ENCODE measurements around the gene CBFA2T3. TPM values are rescaled to one million over a fixed set of nuclear protein-coding genes. Genes with fewer than 3 reads are reported as not detected.

Gene CBFA2T3
- total RNA-seq, 4 donors from 2014 or later = 4.0 to 18.5 (median 5.5) TPM

GRCh38 chr16:88874938-88875599 lies 101.9 kb downstream of the CBFA2T3 start:
- TF ChIP-seq CTCF (IDR thresholded peaks at IDR 0.05) (no peak), POLR2A (IDR thresholded peaks at IDR 0.05) (no peak), EP300 (IDR thresholded peaks at IDR 0.05; ENCODE audit: low read depth) (no peak), POLR2AphosphoS5 (IDR thresholded peaks at IDR 0.05) (no peak)
- Histone ChIP-seq H3K4me1 (peaks cover 0 to 4% (median 0%) of the 10 kb centered on the region in 4 donors), H3K9me3 (no peaks in the 10 kb centered on the region), H3K4me3 (no peak overlapping the region), H3K27ac (no peak overlapping the region), H3K36me3 (no peaks in the 10 kb centered on the region), H3K27me3 (peaks cover 25% of the 10 kb centered on the region)
- in situ Hi-C loops (cut with MboI; ENCODE audit: low pct_ligation_motif_present in 1 of 4, low pct_unique_long_range_greater_than_20kb in 1 of 4, low sequenced_read_pairs in 3 of 4) = no loop called here
- intact Hi-C loops (cut with DNase I; ENCODE audit: low total_unique reads) = no loop called here
- WGBS, 2 donors (ENCODE audit: low coverage in 1 of 2) = 87 to 92% methylated on average over 5 to 34 of the region's 34 CpGs
- DNase-seq = no peak

GRCh38 chr16:88872650-88873331 lies 104.2 kb downstream of the CBFA2T3 start:
- Histone ChIP-seq H3K36me3 (no peaks in the 10 kb centered on the region), H3K4me1 (peaks cover 0 to 4% (median 0%) of the 10 kb centered on the region in 4 donors), H3K27me3 (peaks cover 40% of the 10 kb centered on the region), H3K9me3 (no peaks in the 10 kb centered on the region), H3K4me3 (no peak overlapping the region), H3K27ac (no peak overlapping the region)
- intact Hi-C loops (cut with DNase I; ENCODE audit: low total_unique reads) = no loop called here
- 70 to 90% methylated on average over 2 to 25 of the region's 25 CpGs for WGBS, 2 donors (ENCODE audit: low coverage in 1 of 2)
- DNase-seq = no peak
- TF ChIP-seq CTCF (IDR thresholded peaks at IDR 0.05) (no peak), EP300 (IDR thresholded peaks at IDR 0.05; ENCODE audit: low read depth) (no peak), POLR2AphosphoS5 (IDR thresholded peaks at IDR 0.05) (no peak), POLR2A (IDR thresholded peaks at IDR 0.05) (no peak)
- in situ Hi-C loops (cut with MboI; ENCODE audit: low pct_ligation_motif_present in 1 of 4, low pct_unique_long_range_greater_than_20kb in 1 of 4, low sequenced_read_pairs in 3 of 4) = no loop called here

- Histone ChIP-seq H3K27ac (no peak overlapping the region), H3K27me3 (peaks cover 43% of the 10 kb centered on the region), H3K4me3 (no peak overlapping the region), H3K9me3 (no peaks in the 10 kb centered on the region), H3K4me1 (peaks cover 0 to 4% (median 0%) of the 10 kb centered on the region in 4 donors), H3K36me3 (no peaks in the 10 kb centered on the region)
- DNase-seq = no peak
- intact Hi-C loops (cut with DNase I; ENCODE audit: low total_unique reads) (no loop called here), in situ Hi-C loops (cut with MboI; ENCODE audit: low pct_ligation_motif_present in 1 of 4, low pct_unique_long_range_greater_than_20kb in 1 of 4, low sequenced_read_pairs in 3 of 4) (no loop called here)
- 69% methylated on average over 20 of the region's 21 CpGs; no CpG with 5 or more reads in 1 of the 2 donors for WGBS, 2 donors (ENCODE audit: low coverage in 1 of 2)
- TF ChIP-seq POLR2A (IDR thresholded peaks at IDR 0.05) = no peak
- TF ChIP-seq CTCF (IDR thresholded peaks at IDR 0.05) = no peak
- TF ChIP-seq EP300 (IDR thresholded peaks at IDR 0.05; ENCODE audit: low read depth) = no peak
These were observed 105.1 kb downstream of the CBFA2T3 start for GRCh38 chr16:88871730-88872416.

- 39% methylated on average over 8 of the region's 8 CpGs; no CpG with 5 or more reads in 1 of the 2 donors for WGBS, 2 donors (ENCODE audit: low coverage in 1 of 2)
- H3K36me3 ChIP-seq = no peaks in the 10 kb centered on the region
- H3K4me3 ChIP-seq = no peak overlapping the region
- peaks cover 0 to 4% (median 0%) of the 10 kb centered on the region in 4 donors for H3K4me1 ChIP-seq
- intact Hi-C loops (cut with DNase I; ENCODE audit: low total_unique reads) (no loop called here), in situ Hi-C loops (cut with MboI; ENCODE audit: low pct_ligation_motif_present in 1 of 4, low pct_unique_long_range_greater_than_20kb in 1 of 4, low sequenced_read_pairs in 3 of 4) (no loop called here)
- TF ChIP-seq EP300 (IDR thresholded peaks at IDR 0.05; ENCODE audit: low read depth) (no peak), POLR2AphosphoS5 (IDR thresholded peaks at IDR 0.05) (no peak), CTCF (IDR thresholded peaks at IDR 0.05) (no peak), POLR2A (IDR thresholded peaks at IDR 0.05) (no peak)
- H3K27ac ChIP-seq = no peak overlapping the region
- peaks cover 45% of the 10 kb centered on the region for H3K27me3 ChIP-seq
- no peaks in the 10 kb centered on the region for H3K9me3 ChIP-seq
- no peak for DNase-seq
These were observed 105.7 kb downstream of the CBFA2T3 start for GRCh38 chr16:88871349-88871702.
